Omental fat pad (tissue), 4 donors: ENCODE results near the gene SVIL. TPM values are rescaled to one million over a fixed set of nuclear protein-coding genes. Genes with fewer than 3 reads are reported as not detected.
"Not testable (repeated sequence)": the region's sequence is repeated elsewhere in the genome, so short reads cannot be mapped to it uniquely, and the experiment has no call there.

Experiments
- ATAC-seq: fragments of 150-250 bp; one replicate; pipeline ENCODE4 v1.9.1; 2016; ENCODE audit warnings: mild to moderate bottlenecking, moderate library complexity; ENCODE audit not compliant: low FRiP score
- DNase-seq: peaks from one replicate; pipeline ENCODE4 v3.0.0-alpha.2; 2019; ENCODE audit warnings: low spot score
- total RNA-seq, 4 donors: library from RNA; depleted of rRNA; stranded (reverse); fragments of >200 nt; gene quantifications; one replicate each; pipeline ENCODE4 v1.1.0, GENCODE V29; 2016
- TF ChIP-seq, protein P1 (sequence below), 3 donors: fragments of 450-650 bp; IDR thresholded peaks; one replicate each; pipeline ENCODE4 v1.5.1; 2016 to 2017; ENCODE audit warnings: antibody characterized with exemption in 3 of 3, mild to moderate bottlenecking in 3 of 3, moderate library complexity in 2 of 3

The SVIL gene
- total RNA-seq, 4 donors from 2014 or later = 22.8 to 44.4 (median 30.5) TPM

GRCh38 chr10:29496341-29497162 is 138.2 kb downstream of the SVIL start:
- DNase-seq (peak; percentile 55), ATAC-seq (peak; percentile 50)
- TF ChIP-seq, protein P1, sequence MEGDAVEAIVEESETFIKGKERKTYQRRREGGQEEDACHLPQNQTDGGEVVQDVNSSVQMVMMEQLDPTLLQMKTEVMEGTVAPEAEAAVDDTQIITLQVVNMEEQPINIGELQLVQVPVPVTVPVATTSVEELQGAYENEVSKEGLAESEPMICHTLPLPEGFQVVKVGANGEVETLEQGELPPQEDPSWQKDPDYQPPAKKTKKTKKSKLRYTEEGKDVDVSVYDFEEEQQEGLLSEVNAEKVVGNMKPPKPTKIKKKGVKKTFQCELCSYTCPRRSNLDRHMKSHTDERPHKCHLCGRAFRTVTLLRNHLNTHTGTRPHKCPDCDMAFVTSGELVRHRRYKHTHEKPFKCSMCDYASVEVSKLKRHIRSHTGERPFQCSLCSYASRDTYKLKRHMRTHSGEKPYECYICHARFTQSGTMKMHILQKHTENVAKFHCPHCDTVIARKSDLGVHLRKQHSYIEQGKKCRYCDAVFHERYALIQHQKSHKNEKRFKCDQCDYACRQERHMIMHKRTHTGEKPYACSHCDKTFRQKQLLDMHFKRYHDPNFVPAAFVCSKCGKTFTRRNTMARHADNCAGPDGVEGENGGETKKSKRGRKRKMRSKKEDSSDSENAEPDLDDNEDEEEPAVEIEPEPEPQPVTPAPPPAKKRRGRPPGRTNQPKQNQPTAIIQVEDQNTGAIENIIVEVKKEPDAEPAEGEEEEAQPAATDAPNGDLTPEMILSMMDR (IDR thresholded peaks at IDR 0.05) = peak in 1 of 3 donors; percentile 59

GRCh38 chr10:29495366-29495765 is 139.4 kb downstream of the SVIL start:
- no peak for ATAC-seq
- TF ChIP-seq, protein P1 (IDR thresholded peaks at IDR 0.05) = no peak

DNA sequence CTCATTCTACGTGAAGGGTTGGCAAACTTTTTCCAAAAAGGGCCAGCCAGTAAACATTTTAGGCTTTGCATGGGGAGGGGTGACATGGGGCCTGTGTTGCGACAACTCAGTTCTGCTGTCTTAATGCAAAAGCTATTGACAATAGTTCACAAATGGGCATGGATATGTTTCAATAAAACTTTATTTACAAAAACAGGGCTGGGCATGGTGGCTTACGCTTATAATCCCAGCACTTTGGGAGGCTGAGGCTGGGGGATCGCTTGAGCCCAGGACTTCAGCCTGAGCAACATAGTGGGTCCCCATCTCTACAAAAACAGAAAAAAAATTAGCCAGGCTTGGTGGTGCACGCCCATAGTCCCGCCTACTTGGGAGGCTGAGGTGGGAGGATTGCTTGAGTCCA is 141.1 kb downstream of the SVIL start:
- TF ChIP-seq, protein P1 (IDR thresholded peaks at IDR 0.05) = no peak
- ATAC-seq = no peak
- DNase-seq = no peak

More at GRCh38 chr10:29495366-29495765, 139.4 kb downstream of the SVIL start:
- no peak for DNase-seq

GRCh38 chr10:29492774-29493173 is 142.0 kb downstream of the SVIL start:
- TF ChIP-seq, protein P1 (IDR thresholded peaks at IDR 0.05) = no peak
- DNase-seq (no peak), ATAC-seq (no peak)

DNA sequence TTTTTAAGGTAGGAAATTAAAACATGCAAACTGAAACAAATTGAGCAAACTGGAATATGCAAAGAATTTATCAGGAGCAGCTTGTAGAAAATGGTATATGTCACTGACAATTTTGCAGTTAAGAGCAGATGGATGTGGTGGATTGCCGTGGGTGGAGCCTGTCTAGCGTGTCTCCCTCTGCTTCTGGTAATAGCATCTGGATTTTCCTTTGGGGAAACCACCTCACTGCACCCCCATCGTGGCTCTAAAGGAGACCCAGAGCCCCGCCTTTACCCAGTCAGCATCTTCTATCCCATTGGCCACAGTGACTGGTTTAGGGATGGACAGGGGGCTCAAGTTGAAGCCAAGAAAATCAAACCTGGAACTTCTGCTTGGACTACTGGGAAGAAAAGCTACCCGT is 142.9 kb downstream of the SVIL start:
- DNase-seq (no peak), ATAC-seq (no peak)
- TF ChIP-seq, protein P1 (IDR thresholded peaks at IDR 0.05) = no peak

DNA sequence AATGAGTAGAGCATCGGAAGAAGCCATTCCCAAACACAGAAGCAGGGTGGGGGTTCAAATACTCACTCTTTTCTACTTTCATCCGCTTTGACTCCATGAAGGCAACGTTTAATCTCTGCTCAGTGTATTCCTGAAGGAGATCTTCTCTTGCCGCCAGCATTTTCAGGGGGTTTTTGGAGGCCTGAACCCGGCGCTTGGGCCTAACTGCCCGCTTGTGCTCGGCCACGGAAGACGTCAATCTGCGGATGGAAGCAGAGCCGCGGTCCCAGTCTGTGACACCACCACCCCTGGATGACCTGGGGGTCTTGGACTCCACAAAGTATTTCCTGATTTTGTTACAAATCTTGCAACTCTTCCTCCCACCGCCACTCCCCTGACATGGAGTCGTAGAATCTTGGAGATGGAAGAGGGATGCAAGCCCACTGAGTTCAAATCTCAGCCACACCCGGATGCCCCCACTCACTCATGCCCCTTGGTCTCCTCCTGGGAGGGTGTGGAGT is 143.9 kb downstream of the SVIL start:
- ATAC-seq, DNase-seq: not testable (repeated sequence)

DNA sequence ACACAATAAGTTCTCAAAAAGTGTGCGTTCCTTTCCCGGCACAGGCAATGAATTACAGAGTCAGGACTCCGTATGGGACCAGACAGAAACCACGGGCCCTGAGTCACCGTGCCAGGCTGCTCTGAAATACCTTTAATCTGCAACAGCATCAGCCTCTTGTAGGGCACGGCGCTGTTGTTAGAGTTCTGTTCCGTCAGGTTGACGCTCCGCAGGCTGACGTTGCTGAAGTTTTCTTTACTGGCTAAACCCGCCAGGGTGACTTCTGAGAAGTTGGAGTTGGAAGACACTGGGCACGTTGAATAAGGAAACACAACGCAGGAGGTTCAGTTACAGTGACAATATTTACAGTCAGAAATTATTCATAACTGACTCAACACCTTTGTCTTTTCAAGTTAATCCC is 146.3 kb downstream of the SVIL start:
- not testable (repeated sequence) for ATAC-seq, DNase-seq

- not testable (repeated sequence) for ATAC-seq, DNase-seq
Measured at GRCh38 chr10:29487884-29488266, 146.9 kb downstream of the SVIL start.

DNA sequence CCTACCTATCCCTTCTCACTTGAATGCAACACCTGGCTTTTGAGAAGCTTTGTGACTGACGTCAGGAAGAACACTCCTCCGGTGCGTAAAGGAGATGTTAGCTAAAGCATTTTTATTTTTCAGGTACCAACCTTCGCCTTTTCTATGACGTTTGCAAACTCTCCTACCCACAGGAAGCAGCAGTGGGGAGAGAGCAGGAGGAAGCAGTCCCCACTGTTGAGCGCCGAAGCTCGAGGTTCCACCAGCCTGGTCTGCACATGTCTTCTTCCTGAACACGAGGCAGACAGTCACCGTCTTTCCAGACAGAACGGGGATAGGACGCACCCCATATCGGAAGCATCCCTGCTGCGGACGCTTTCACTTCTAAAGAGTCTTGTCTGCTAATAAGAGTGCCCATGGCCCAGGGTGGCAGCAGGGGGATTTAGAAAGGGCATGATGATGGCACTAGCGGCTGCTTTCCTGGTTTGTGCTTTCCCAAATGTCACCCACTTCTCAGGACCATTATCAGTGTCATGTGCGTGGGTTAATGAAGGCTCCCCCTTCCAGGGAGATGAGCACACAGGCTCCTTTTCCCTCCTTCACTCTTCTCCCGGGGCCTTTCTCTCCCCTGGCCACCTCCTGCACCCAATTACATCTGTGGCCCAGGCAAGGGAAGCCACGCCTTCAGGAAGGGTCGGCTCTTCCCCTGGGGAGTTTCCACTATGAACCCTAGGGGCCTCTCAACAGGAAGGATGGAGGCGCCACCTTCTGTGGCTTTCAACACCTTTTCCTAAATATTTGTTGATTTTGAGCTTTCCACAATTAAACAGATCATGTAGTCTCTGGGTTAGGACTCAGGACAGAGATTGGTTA is 147.5 kb downstream of the SVIL start:
- DNase-seq, ATAC-seq: not testable (repeated sequence)
